ENCODE measurements around the gene LHFPL2. TPM values are rescaled to one million over a fixed set of nuclear protein-coding genes. Genes with fewer than 3 reads are reported as not detected.
A peak's percentile ranks its signal among the peaks of the same experiment; 100 is the strongest.

LHFPL2 gene
- total and polyA plus RNA-seq, 2 experiments from 2014 or later = 10.6 to 50.8 TPM

DNA sequence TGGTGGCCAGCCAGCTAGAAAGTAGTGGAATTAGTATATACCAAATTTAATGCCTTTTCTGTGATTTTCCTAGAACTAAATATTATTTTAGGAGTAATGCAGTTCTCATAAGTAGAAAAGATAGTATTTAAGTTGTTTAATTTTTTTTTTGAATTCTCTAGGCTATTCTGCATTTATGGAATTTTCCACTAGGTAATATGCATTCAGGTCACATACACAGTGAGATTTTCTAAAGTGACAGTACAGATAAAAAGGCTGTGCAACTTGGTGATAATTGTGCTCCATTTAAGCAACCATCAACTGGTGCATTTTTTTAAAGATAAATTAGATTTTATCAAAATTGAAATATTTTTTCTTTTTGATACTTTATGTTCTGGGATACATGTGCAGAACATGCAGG lies 176.7 kb downstream of the LHFPL2 start:
- Histone ChIP-seq H3F3A (replicated peaks; ENCODE audit: low read depth) (no peaks in the 10 kb centered on the region), H3K4me3 (no peak overlapping the region), H3K79me2 (replicated peaks; ENCODE audit: insufficient read depth) (no peaks in the 10 kb centered on the region), H2AFZ (no peak overlapping the region), H3K36me3 (ENCODE audit: insufficient read depth) (no peaks in the 10 kb centered on the region), H3K4me1 (ENCODE audit: insufficient read depth) (no peaks in the 10 kb centered on the region), H3K9me2 (ENCODE audit: insufficient read depth) (no peaks in the 10 kb centered on the region), H3K4me2 (no peak overlapping the region), H4K20me1 (replicated peaks; ENCODE audit: insufficient read depth) (no peaks in the 10 kb centered on the region), H3K27me3 (ENCODE audit: insufficient read depth) (no peaks in the 10 kb centered on the region), H3K27ac (ENCODE audit: low read depth) (no peak overlapping the region)
- H3K4me1 Mint-ChIP-seq = no peaks in the 10 kb centered on the region
- no peaks in the 10 kb centered on the region for H3K27me3 Mint-ChIP-seq (ENCODE audit: insufficient read depth, low read depth, poor library complexity)
- DNase-seq (ENCODE audit: low spot score) (no peak), ATAC-seq (no peak)
- H3K9me3 Mint-ChIP-seq = no peaks in the 10 kb centered on the region
- no peak overlapping the region for H3K27ac Mint-ChIP-seq
- H3K36me3 Mint-ChIP-seq (ENCODE audit: low read depth) = no peaks in the 10 kb centered on the region
- TF ChIP-seq ZNF331 (CRISPR knock-in tag; IDR thresholded peaks at IDR 0.05; ENCODE audit: low read depth) (no peak), JUNB (IDR thresholded peaks at IDR 0.05; ENCODE audit: unreplicated experiment) (no peak), ZNF114 (CRISPR knock-in tag; IDR thresholded peaks at IDR 0.05) (no peak), STAT1 (IDR thresholded peaks at IDR 0.05; ENCODE audit: unreplicated experiment) (no peak)
- TF ChIP-seq, protein P1, sequence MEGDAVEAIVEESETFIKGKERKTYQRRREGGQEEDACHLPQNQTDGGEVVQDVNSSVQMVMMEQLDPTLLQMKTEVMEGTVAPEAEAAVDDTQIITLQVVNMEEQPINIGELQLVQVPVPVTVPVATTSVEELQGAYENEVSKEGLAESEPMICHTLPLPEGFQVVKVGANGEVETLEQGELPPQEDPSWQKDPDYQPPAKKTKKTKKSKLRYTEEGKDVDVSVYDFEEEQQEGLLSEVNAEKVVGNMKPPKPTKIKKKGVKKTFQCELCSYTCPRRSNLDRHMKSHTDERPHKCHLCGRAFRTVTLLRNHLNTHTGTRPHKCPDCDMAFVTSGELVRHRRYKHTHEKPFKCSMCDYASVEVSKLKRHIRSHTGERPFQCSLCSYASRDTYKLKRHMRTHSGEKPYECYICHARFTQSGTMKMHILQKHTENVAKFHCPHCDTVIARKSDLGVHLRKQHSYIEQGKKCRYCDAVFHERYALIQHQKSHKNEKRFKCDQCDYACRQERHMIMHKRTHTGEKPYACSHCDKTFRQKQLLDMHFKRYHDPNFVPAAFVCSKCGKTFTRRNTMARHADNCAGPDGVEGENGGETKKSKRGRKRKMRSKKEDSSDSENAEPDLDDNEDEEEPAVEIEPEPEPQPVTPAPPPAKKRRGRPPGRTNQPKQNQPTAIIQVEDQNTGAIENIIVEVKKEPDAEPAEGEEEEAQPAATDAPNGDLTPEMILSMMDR (conservative IDR thresholded peaks at IDR 0.05; ENCODE audit: low read depth in 2 of 2) = no peak
- TF ChIP-seq, protein P2, sequence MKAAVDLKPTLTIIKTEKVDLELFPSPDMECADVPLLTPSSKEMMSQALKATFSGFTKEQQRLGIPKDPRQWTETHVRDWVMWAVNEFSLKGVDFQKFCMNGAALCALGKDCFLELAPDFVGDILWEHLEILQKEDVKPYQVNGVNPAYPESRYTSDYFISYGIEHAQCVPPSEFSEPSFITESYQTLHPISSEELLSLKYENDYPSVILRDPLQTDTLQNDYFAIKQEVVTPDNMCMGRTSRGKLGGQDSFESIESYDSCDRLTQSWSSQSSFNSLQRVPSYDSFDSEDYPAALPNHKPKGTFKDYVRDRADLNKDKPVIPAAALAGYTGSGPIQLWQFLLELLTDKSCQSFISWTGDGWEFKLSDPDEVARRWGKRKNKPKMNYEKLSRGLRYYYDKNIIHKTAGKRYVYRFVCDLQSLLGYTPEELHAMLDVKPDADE (IDR thresholded peaks at IDR 0.05) = no peak
- TF ChIP-seq, protein P3, sequence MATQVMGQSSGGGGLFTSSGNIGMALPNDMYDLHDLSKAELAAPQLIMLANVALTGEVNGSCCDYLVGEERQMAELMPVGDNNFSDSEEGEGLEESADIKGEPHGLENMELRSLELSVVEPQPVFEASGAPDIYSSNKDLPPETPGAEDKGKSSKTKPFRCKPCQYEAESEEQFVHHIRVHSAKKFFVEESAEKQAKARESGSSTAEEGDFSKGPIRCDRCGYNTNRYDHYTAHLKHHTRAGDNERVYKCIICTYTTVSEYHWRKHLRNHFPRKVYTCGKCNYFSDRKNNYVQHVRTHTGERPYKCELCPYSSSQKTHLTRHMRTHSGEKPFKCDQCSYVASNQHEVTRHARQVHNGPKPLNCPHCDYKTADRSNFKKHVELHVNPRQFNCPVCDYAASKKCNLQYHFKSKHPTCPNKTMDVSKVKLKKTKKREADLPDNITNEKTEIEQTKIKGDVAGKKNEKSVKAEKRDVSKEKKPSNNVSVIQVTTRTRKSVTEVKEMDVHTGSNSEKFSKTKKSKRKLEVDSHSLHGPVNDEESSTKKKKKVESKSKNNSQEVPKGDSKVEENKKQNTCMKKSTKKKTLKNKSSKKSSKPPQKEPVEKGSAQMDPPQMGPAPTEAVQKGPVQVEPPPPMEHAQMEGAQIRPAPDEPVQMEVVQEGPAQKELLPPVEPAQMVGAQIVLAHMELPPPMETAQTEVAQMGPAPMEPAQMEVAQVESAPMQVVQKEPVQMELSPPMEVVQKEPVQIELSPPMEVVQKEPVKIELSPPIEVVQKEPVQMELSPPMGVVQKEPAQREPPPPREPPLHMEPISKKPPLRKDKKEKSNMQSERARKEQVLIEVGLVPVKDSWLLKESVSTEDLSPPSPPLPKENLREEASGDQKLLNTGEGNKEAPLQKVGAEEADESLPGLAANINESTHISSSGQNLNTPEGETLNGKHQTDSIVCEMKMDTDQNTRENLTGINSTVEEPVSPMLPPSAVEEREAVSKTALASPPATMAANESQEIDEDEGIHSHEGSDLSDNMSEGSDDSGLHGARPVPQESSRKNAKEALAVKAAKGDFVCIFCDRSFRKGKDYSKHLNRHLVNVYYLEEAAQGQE (IDR thresholded peaks at IDR 0.05; ENCODE audit: unreplicated experiment) = no peak
- no peak overlapping the region for H3K4me3 Mint-ChIP-seq

DNA sequence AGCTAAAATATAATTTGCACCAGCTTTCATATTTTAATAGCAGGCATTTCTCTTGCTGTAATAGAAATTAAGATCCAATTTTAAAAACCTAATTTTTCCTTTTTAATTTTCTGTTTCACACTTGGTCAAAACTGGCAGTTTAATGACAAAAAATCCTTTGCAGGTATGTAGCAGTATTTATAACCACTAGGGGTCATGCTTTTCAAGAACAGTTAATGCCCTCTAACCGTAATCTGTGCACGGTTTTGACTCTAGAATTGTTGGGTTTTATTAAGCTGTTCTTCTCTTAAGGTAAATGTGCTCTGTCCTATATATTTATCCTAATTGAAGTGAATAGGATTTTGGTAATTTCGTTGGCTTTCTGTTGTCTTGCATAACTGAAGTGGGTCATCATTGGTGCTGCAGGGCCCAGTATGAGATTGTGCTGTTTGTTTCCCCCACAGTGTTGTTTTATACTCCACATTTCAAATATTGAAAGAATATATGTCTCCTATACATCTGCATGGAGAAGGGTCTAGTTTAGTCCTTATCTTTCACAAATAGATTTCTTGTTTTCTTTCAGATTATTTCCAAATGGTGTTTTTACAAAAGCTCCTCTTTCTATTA lies 180.7 kb downstream of the LHFPL2 start:
- Histone ChIP-seq H4K20me1 (replicated peaks; ENCODE audit: insufficient read depth) (no peaks in the 10 kb centered on the region), H3F3A (replicated peaks; ENCODE audit: low read depth) (no peaks in the 10 kb centered on the region), H3K4me1 (ENCODE audit: insufficient read depth) (no peaks in the 10 kb centered on the region), H3K27ac (ENCODE audit: low read depth) (no peak overlapping the region), H3K4me3 (no peak overlapping the region), H2AFZ (no peak overlapping the region), H3K9me2 (ENCODE audit: insufficient read depth) (no peaks in the 10 kb centered on the region), H3K79me2 (replicated peaks; ENCODE audit: insufficient read depth) (no peaks in the 10 kb centered on the region), H3K27me3 (ENCODE audit: insufficient read depth) (no peaks in the 10 kb centered on the region), H3K36me3 (ENCODE audit: insufficient read depth) (no peaks in the 10 kb centered on the region), H3K4me2 (no peak overlapping the region)
- ATAC-seq (peak; percentile 64), DNase-seq (ENCODE audit: low spot score) (peak; percentile 73)
- H3K36me3 Mint-ChIP-seq (ENCODE audit: low read depth) = no peaks in the 10 kb centered on the region
- H3K4me1 Mint-ChIP-seq = no peaks in the 10 kb centered on the region
- TF ChIP-seq EZH2phosphoT487 (IDR thresholded peaks at IDR 0.05; ENCODE audit: unreplicated experiment) (no peak), STAT1 (IDR thresholded peaks at IDR 0.05; ENCODE audit: unreplicated experiment) (no peak), ZNF331 (CRISPR knock-in tag; IDR thresholded peaks at IDR 0.05; ENCODE audit: low read depth) (no peak)
- TF ChIP-seq, protein P1 (conservative IDR thresholded peaks at IDR 0.05; ENCODE audit: low read depth in 2 of 2) = peak; percentile 66 to 94
- no peaks in the 10 kb centered on the region for H3K9me3 Mint-ChIP-seq
- H3K27ac Mint-ChIP-seq = no peak overlapping the region
- no peak overlapping the region for H3K4me3 Mint-ChIP-seq
- H3K27me3 Mint-ChIP-seq (ENCODE audit: insufficient read depth, low read depth, poor library complexity) = no peaks in the 10 kb centered on the region
